GM18909 (cell line): Measurements from ENCODE around the gene RNF213.
"Not testable (repeated sequence)": the region's sequence is repeated elsewhere in the genome, so short reads cannot be mapped to it uniquely, and the experiment has no call there.

Experiments
- ATAC-seq: cut with Tn5 transposase; IDR thresholded peaks from one replicate; pipeline ENCODE4 v1.9.1; 2021; ENCODE audit warnings: mild to moderate bottlenecking; ENCODE audit not compliant: unreplicated experiment, poor library complexity

RNF213 gene

GRCh38 chr17:80265205-80266068 is 4.8 kb downstream of the RNF213 start:
- no peak for ATAC-seq

GRCh38 chr17:80267391-80267790 is 6.7 kb downstream of the RNF213 start:
- no peak for ATAC-seq

- no peak for ATAC-seq
Measured at GRCh38 chr17:80268427-80268826, 7.8 kb downstream of the RNF213 start.

GRCh38 chr17:80269405-80269807 is 8.8 kb downstream of the RNF213 start:
- no peak for ATAC-seq

GRCh38 chr17:80270104-80270503 is 9.5 kb downstream of the RNF213 start:
- ATAC-seq: no peak

GRCh38 chr17:80270836-80271235 is 10.2 kb downstream of the RNF213 start:
- no peak for ATAC-seq

GRCh38 chr17:80272366-80272765 is 11.7 kb downstream of the RNF213 start:
- no peak for ATAC-seq

GRCh38 chr17:80274331-80274730 is 13.7 kb downstream of the RNF213 start:
- no peak for ATAC-seq

- ATAC-seq: no peak
Measured at GRCh38 chr17:80274871-80275449, 14.3 kb downstream of the RNF213 start.

- not testable (repeated sequence) for ATAC-seq
Measured at GRCh38 chr17:80275857-80276256, 15.2 kb downstream of the RNF213 start.

- no peak for ATAC-seq
Measured at GRCh38 chr17:80277751-80278671, 17.4 kb downstream of the RNF213 start.

- no peak for ATAC-seq
Measured at GRCh38 chr17:80279895-80280294, 19.2 kb downstream of the RNF213 start.

- no peak for ATAC-seq
Measured at GRCh38 chr17:80281516-80281915, 20.9 kb downstream of the RNF213 start.

GRCh38 chr17:80283116-80283852 is 22.6 kb downstream of the RNF213 start:
- no peak for ATAC-seq

GRCh38 chr17:80284631-80285030 is 24.0 kb downstream of the RNF213 start:
- no peak for ATAC-seq

GRCh38 chr17:80285237-80285920 is 24.7 kb downstream of the RNF213 start:
- no peak for ATAC-seq

GRCh38 chr17:80286638-80286960 is 25.9 kb downstream of the RNF213 start:
- no peak for ATAC-seq

- no peak for ATAC-seq
Measured at GRCh38 chr17:80287038-80287437, 26.4 kb downstream of the RNF213 start.

- no peak for ATAC-seq
Measured at GRCh38 chr17:80287806-80288567, 27.3 kb downstream of the RNF213 start.
